Cardiac muscle cell (in vitro differentiated cells and primary cell): ENCODE data around the gene ZNF157. TPM values are rescaled to one million over a fixed set of nuclear protein-coding genes. Genes with fewer than 3 reads are reported as not detected.

ENCODE experiments used
- DNase-seq, 2 donors: peaks; one replicate each; pipeline versions ENCODE4 v3.0.0 to v3.0.0-alpha.2; 2010 to 2017; ENCODE audit warnings: low read depth in 1 of 2, low spot score in 1 of 2
- H3K27ac ChIP-seq: fragments of 200-600 bp; sonication (generic); 2 replicates; pipeline ENCODE4 v1.5.1; 2016
- H3K27me3 ChIP-seq: fragments of 200-600 bp; sonication (generic); 2 replicates; pipeline ENCODE4 v1.6.0; 2016; ENCODE audit warnings: control low read depth
- H3K36me3 ChIP-seq: fragments of 200-600 bp; sonication (generic); 2 replicates; pipeline ENCODE4 v1.5.1; 2016; ENCODE audit warnings: control low read depth
- H3K4me1 ChIP-seq: fragments of 200-600 bp; sonication (generic); 2 replicates; pipeline ENCODE4 v1.8.1; 2017; ENCODE audit warnings: low read depth, mild to moderate bottlenecking, mixed run types
- H3K4me3 ChIP-seq: fragments of 200-600 bp; sonication (generic); 2 replicates; pipeline ENCODE4 v1.5.1; 2016; ENCODE audit warnings: mild to moderate bottlenecking
- H3K9me3 ChIP-seq: fragments of 200-600 bp; sonication (generic); 2 replicates; pipeline ENCODE4 v1.5.1; 2017; ENCODE audit warnings: low read depth, mild to moderate bottlenecking, control low read depth
- polyA plus RNA-seq: library from polyadenylated mRNA; unstranded; fragments of >200 nt; fragmentation: Nextera tagmentation; extraction: Ambion mirVana; gene quantifications from 2 replicates; pipeline ENCODE4 v1.2.1, GENCODE V29; 2016
- total RNA-seq: library from RNA; depleted of rRNA; stranded (reverse); fragments of >200 nt; gene quantifications from 2 replicates; pipeline ENCODE4 v1.2.3, GENCODE V29; 2016
- TF ChIP-seq, protein P1 (sequence below): IDR thresholded peaks from 2 replicates; pipeline ENCODE4 v1.5.1; 2012; ENCODE audit warnings: low read depth, mild to moderate bottlenecking, low read length

Gene ZNF157
- total and polyA plus RNA-seq, 2 experiments from 2014 or later: 0.12 TPM; not detected in 1

DNA sequence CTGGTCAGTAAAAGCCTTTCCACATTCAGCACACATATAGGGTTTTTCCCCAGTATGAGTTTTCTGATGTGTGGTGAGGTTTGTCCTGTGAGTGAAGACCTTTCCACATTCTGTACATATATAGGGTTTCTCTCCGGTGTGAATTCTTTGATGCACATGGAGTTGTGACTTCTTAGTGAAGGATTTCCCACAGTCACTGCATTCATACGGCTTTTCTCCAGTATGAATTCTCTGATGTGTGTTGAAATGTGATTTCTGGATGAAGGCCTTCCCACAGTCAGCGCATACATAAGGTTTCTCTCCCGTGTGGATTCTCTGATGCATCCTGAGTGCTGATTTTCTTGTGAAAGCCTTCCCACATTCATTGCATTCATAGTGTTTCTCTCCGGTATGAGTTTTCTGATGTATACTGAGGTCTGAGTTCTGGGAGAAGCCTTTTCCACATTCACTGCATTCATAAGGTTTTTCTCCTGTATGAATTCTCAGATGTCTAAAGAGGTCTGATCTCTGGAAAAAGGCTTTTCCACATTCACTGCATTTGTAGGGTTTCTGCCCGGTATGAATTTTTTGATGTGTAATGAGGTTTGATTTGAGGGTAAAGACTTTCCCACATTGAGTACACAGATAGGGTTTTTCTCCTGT is 77.9 kb downstream of the ZNF157 start:
- Histone ChIP-seq H3K9me3 (peaks cover 3% of the 10 kb centered on the region), H3K27me3 (no peaks in the 10 kb centered on the region), H3K4me1 (no peaks in the 10 kb centered on the region), H3K36me3 (no peaks in the 10 kb centered on the region), H3K4me3 (no peak overlapping the region), H3K27ac (no peak overlapping the region)
- TF ChIP-seq, protein P1, sequence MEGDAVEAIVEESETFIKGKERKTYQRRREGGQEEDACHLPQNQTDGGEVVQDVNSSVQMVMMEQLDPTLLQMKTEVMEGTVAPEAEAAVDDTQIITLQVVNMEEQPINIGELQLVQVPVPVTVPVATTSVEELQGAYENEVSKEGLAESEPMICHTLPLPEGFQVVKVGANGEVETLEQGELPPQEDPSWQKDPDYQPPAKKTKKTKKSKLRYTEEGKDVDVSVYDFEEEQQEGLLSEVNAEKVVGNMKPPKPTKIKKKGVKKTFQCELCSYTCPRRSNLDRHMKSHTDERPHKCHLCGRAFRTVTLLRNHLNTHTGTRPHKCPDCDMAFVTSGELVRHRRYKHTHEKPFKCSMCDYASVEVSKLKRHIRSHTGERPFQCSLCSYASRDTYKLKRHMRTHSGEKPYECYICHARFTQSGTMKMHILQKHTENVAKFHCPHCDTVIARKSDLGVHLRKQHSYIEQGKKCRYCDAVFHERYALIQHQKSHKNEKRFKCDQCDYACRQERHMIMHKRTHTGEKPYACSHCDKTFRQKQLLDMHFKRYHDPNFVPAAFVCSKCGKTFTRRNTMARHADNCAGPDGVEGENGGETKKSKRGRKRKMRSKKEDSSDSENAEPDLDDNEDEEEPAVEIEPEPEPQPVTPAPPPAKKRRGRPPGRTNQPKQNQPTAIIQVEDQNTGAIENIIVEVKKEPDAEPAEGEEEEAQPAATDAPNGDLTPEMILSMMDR: no peak
- no peak for DNase-seq

DNA sequence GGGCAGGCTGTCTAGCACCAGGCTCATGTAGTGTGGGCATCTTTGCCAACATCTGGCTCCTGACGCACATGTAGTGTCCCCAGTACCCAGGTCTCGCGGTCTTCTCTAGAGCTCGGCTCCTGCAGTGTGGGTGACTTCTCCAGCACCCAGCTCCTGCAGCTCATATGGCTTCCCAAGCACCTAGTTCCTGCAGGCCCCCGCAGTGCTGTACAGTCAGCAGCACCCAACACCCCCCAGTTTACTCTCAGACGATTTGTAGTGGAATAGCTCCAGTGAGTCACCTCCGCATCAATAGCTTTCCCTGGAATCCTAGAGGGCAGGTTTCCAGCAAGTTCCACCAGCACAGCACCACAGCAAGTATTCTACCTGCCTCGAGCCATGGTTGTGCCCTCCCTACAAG is 81.7 kb downstream of the ZNF157 start:
- Histone ChIP-seq H3K27ac (no peak overlapping the region), H3K4me1 (no peaks in the 10 kb centered on the region), H3K36me3 (no peaks in the 10 kb centered on the region), H3K27me3 (no peaks in the 10 kb centered on the region), H3K4me3 (no peak overlapping the region), H3K9me3 (peaks cover 3% of the 10 kb centered on the region)
- TF ChIP-seq, protein P1: no peak
- no peak for DNase-seq

DNA sequence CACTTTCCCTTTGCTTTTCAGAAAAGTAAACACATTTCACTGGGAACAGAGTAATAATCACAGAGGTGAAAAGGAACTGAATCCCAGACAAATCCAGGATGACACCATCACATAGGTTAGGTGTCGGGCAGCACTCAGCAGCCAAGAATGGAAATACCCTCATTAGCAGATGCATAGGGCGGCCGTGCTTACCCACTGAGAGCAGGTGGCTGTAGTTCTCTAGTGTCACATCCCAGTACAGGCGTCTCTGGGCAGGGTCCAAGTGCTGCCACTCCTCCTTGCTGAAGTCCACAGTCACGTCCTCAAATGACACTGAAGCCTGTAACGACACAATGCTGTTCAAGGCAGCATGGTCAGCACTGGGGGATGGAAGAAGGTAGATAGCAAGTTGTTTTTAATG is 85.7 kb downstream of the ZNF157 start:
- H3K27me3 ChIP-seq: no peaks in the 10 kb centered on the region
- TF ChIP-seq, protein P1: no peak

DNA sequence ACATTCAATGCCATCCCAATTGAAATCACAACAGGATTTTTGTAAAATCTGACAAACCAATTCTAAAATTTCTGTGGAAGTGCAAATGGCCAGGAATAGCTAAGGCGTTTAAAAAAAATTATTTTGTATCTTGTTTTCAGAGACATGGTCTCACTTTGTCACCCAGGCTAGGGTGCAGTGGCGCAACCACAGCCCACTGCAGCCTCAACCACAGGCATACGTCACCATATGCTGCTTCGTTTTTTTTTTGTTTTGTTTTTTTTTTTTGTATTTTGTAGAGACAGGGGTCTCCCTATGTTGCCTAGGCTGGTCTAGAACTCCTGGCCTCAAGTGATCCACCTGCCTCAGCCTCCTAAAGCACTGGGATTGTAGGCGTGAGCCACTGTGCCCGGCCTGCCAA is 88.2 kb downstream of the ZNF157 start:
- Histone ChIP-seq H3K27ac (no peak overlapping the region), H3K9me3 (no peaks in the 10 kb centered on the region), H3K27me3 (no peaks in the 10 kb centered on the region), H3K4me1 (no peaks in the 10 kb centered on the region), H3K4me3 (no peak overlapping the region), H3K36me3 (no peaks in the 10 kb centered on the region)
- TF ChIP-seq, protein P1: no peak
- no peak for DNase-seq

More for the DNA sequence above, 85.7 kb downstream of the ZNF157 start:
- Histone ChIP-seq H3K4me3 (no peak overlapping the region), H3K4me1 (no peaks in the 10 kb centered on the region), H3K36me3 (no peaks in the 10 kb centered on the region), H3K27ac (no peak overlapping the region), H3K9me3 (no peaks in the 10 kb centered on the region)
- DNase-seq: no peak

DNA sequence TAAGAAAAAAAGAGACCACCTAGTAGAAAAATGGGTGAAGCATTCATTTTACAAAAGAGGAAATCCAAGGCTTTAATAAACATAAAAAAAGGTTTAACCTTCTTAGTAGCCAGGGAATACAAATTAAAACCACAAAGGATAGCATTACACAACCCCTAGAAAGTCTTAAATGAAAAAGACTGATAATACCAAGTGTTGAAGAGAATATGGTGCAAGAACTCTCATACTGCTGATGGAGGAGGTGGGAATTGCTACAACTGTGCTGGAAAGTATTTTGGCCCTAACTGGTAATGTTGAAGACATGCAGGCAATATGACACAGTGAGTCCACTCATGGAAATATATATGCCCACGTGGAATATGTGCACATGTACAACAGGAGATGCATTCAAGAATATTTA is 90.2 kb downstream of the ZNF157 start:
- no peaks in the 10 kb centered on the region for H3K27me3 ChIP-seq
- no peaks in the 10 kb centered on the region for H3K9me3 ChIP-seq
- TF ChIP-seq, protein P1: no peak
- no peak for DNase-seq
- H3K27ac ChIP-seq: no peak overlapping the region
- no peaks in the 10 kb centered on the region for H3K4me1 ChIP-seq
- no peak overlapping the region for H3K4me3 ChIP-seq
- no peaks in the 10 kb centered on the region for H3K36me3 ChIP-seq

Other genes with a start within 250 kb of the ZNF157 start
- gene NDUFB11, start 225.9 kb upstream of the ZNF157 start, total RNA-seq: 87.2 and 156 TPM in 2 replicates
- gene NDUFB11, start 225.9 kb upstream of the ZNF157 start, polyA plus RNA-seq: 244 and 269 TPM in 2 replicates
- 64.7 and 70.0 TPM in 2 replicates for gene RBM10, start 225.4 kb upstream of the ZNF157 start, total RNA-seq
- gene RBM10, start 225.4 kb upstream of the ZNF157 start, polyA plus RNA-seq: 48.7 and 52.5 TPM in 2 replicates
- gene UBA1, start 176.7 kb upstream of the ZNF157 start, total RNA-seq: 324 and 386 TPM in 2 replicates
- gene UBA1, start 176.7 kb upstream of the ZNF157 start, polyA plus RNA-seq: 280 and 319 TPM in 2 replicates
- 391 and 422 TPM in 2 replicates for gene CDK16, start 151.9 kb upstream of the ZNF157 start, total RNA-seq
- gene CDK16, start 151.9 kb upstream of the ZNF157 start, polyA plus RNA-seq: 481 and 575 TPM in 2 replicates
- 120 and 130 TPM in 2 replicates for gene USP11, start 137.6 kb upstream of the ZNF157 start, total RNA-seq
- 312 and 337 TPM in 2 replicates for gene USP11, start 137.6 kb upstream of the ZNF157 start, polyA plus RNA-seq
- gene ZNF41, start 112.6 kb downstream of the ZNF157 start, total RNA-seq: 5.4 and 5.6 TPM in 2 replicates
- 4.4 and 4.5 TPM in 2 replicates for gene ZNF41, start 112.6 kb downstream of the ZNF157 start, polyA plus RNA-seq
- 44.1 and 45.5 TPM in 2 replicates for gene ARAF, start 190.6 kb downstream of the ZNF157 start, total RNA-seq
- gene ARAF, start 190.6 kb downstream of the ZNF157 start, polyA plus RNA-seq: 72.9 and 87.3 TPM in 2 replicates
- gene TIMP1, start 211.9 kb downstream of the ZNF157 start, total RNA-seq: 54.4 and 113 TPM in 2 replicates
- gene TIMP1, start 211.9 kb downstream of the ZNF157 start, polyA plus RNA-seq: 147 and 247 TPM in 2 replicates
- gene SYN1, start 249.3 kb downstream of the ZNF157 start, total RNA-seq: 1.8 and 2.0 TPM in 2 replicates
- 10.8 and 12.6 TPM in 2 replicates for gene SYN1, start 249.3 kb downstream of the ZNF157 start, polyA plus RNA-seq